SK-N-MC (cell line): ENCODE data around the gene CLDN10.

Source experiments
- DNase-seq: peaks from one replicate; pipeline ENCODE4 v3.0.0-alpha.2; 2011; ENCODE audit warnings: low read depth, low spot score
- H3K27ac ChIP-seq: fragments of 200-600 bp; sonication (generic); 2 replicates; pipeline ENCODE4 v1.5.1; 2016; ENCODE audit warnings: mixed run types
- H3K36me3 ChIP-seq: fragments of 200-600 bp; sonication (generic); 2 replicates; pipeline ENCODE4 v1.6.1; 2017; ENCODE audit warnings: antibody characterized with exemption, low read length, mixed read lengths; ENCODE audit not compliant: insufficient read depth
- H3K4me3 ChIP-seq: fragments of 200-600 bp; sonication (generic); 2 replicates; pipeline ENCODE4 v1.5.1; 2016
- H3K9ac ChIP-seq: fragments of 200-600 bp; sonication (generic); 2 replicates; pipeline ENCODE4 v1.8.0; 2017; ENCODE audit warnings: mixed run types, mixed read lengths; ENCODE audit not compliant: insufficient read length
- H3K9me3 ChIP-seq: fragments of 200-600 bp; sonication (generic); 2 replicates; pipeline ENCODE4 v1.6.1; 2017; ENCODE audit warnings: low read depth, mild to moderate bottlenecking, antibody characterized with exemption, low read length, moderate library complexity, mixed read lengths
- EZH2 ChIP-seq: fragments of 200-600 bp; sonication (generic); IDR thresholded peaks from one replicate; pipeline ENCODE4 v1.6.1; 2017; ENCODE audit warnings: antibody characterized with exemption
- FOXP2 ChIP-seq: optimal IDR thresholded peaks from 2 replicates; pipeline ENCODE3; 2011; ENCODE audit warnings: mild to moderate bottlenecking, moderate library complexity; ENCODE audit not compliant: insufficient read depth; ENCODE audit errors: extremely low read length, control extremely low read depth
- POLR2AphosphoS5 ChIP-seq: IDR thresholded peaks from 2 replicates; pipeline ENCODE4 v1.6.1; 2012; ENCODE audit warnings: mild to moderate bottlenecking, low read depth, low read length, borderline replicate concordance

Gene CLDN10

GRCh38 chr13:95568131-95568530 is 15.6 kb downstream of the CLDN10 start:
- TF ChIP-seq POLR2AphosphoS5 (no peak), FOXP2 (no peak), EZH2 (no peak)

GRCh38 chr13:95570016-95570415 is 17.5 kb downstream of the CLDN10 start:
- no peaks in the 10 kb centered on the region for H3K9me3 ChIP-seq
- H3K36me3 ChIP-seq: no peaks in the 10 kb centered on the region
- TF ChIP-seq EZH2 (no peak), FOXP2 (no peak), POLR2AphosphoS5 (no peak)
- H3K27ac ChIP-seq: no peak overlapping the region
- no peak for DNase-seq
- H3K4me3 ChIP-seq: no peak overlapping the region
- H3K9ac ChIP-seq: no peak overlapping the region

More at GRCh38 chr13:95568131-95568530, 15.6 kb downstream of the CLDN10 start:
- Histone ChIP-seq H3K9me3 (no peaks in the 10 kb centered on the region), H3K27ac (no peak overlapping the region), H3K4me3 (no peak overlapping the region), H3K36me3 (no peaks in the 10 kb centered on the region), H3K9ac (no peak overlapping the region)
- DNase-seq: no peak

GRCh38 chr13:95571941-95572340 is 19.4 kb downstream of the CLDN10 start:
- no peak overlapping the region for H3K4me3 ChIP-seq
- TF ChIP-seq EZH2: no peak
- no peak for TF ChIP-seq FOXP2
- no peak for TF ChIP-seq POLR2AphosphoS5
- no peak for DNase-seq
- no peak overlapping the region for H3K27ac ChIP-seq
- no peaks in the 10 kb centered on the region for H3K36me3 ChIP-seq
- H3K9ac ChIP-seq: no peak overlapping the region
- no peaks in the 10 kb centered on the region for H3K9me3 ChIP-seq

GRCh38 chr13:95573221-95573620 is 20.7 kb downstream of the CLDN10 start:
- Histone ChIP-seq H3K9me3 (no peaks in the 10 kb centered on the region), H3K4me3 (no peak overlapping the region), H3K36me3 (no peaks in the 10 kb centered on the region), H3K9ac (no peak overlapping the region), H3K27ac (no peak overlapping the region)
- DNase-seq: no peak
- TF ChIP-seq FOXP2 (no peak), POLR2AphosphoS5 (no peak), EZH2 (no peak)

- H3K27ac ChIP-seq: no peak overlapping the region
- no peaks in the 10 kb centered on the region for H3K9me3 ChIP-seq
- no peak overlapping the region for H3K4me3 ChIP-seq
- no peak overlapping the region for H3K9ac ChIP-seq
- DNase-seq: no peak
- TF ChIP-seq EZH2 (no peak), POLR2AphosphoS5 (no peak), FOXP2 (no peak)
- no peaks in the 10 kb centered on the region for H3K36me3 ChIP-seq
Measured at GRCh38 chr13:95579303-95579702, 26.8 kb downstream of the CLDN10 start.

- H3K9me3 ChIP-seq: no peaks in the 10 kb centered on the region
- DNase-seq: no peak
- TF ChIP-seq POLR2AphosphoS5 (no peak), EZH2 (no peak), FOXP2 (no peak)
- no peak overlapping the region for H3K9ac ChIP-seq
- no peaks in the 10 kb centered on the region for H3K36me3 ChIP-seq
- no peak overlapping the region for H3K27ac ChIP-seq
- H3K4me3 ChIP-seq: no peak overlapping the region
Measured at GRCh38 chr13:95585867-95586266, 33.3 kb downstream of the CLDN10 start.

- no peaks in the 10 kb centered on the region for H3K36me3 ChIP-seq
- H3K9me3 ChIP-seq: no peaks in the 10 kb centered on the region
- no peak overlapping the region for H3K9ac ChIP-seq
- no peak overlapping the region for H3K27ac ChIP-seq
- no peak for DNase-seq
- TF ChIP-seq EZH2: no peak
- no peak for TF ChIP-seq POLR2AphosphoS5
- no peak for TF ChIP-seq FOXP2
- H3K4me3 ChIP-seq: no peak overlapping the region
Measured at GRCh38 chr13:95588134-95588533, 35.6 kb downstream of the CLDN10 start.

GRCh38 chr13:95588721-95589120 is 36.2 kb downstream of the CLDN10 start:
- DNase-seq: no peak
- no peak overlapping the region for H3K9ac ChIP-seq
- H3K9me3 ChIP-seq: no peaks in the 10 kb centered on the region
- H3K4me3 ChIP-seq: no peak overlapping the region
- no peak overlapping the region for H3K27ac ChIP-seq
- no peaks in the 10 kb centered on the region for H3K36me3 ChIP-seq
- no peak for TF ChIP-seq FOXP2
- TF ChIP-seq POLR2AphosphoS5: no peak
- TF ChIP-seq EZH2: no peak

- no peak for TF ChIP-seq FOXP2
- no peak for TF ChIP-seq POLR2AphosphoS5
- TF ChIP-seq EZH2: no peak
- DNase-seq: no peak
- Histone ChIP-seq H3K4me3 (no peak overlapping the region), H3K36me3 (no peaks in the 10 kb centered on the region), H3K9ac (no peak overlapping the region), H3K9me3 (no peaks in the 10 kb centered on the region), H3K27ac (no peak overlapping the region)
Measured at GRCh38 chr13:95593462-95593861, 40.9 kb downstream of the CLDN10 start.
